Panc1 (cell line): ENCODE results near the gene GAS5.

ENCODE experiments used
- CTCF ChIP-seq: fragments of 450-650 bp; IDR thresholded peaks from 2 replicates; pipeline ENCODE4 v1.5.1; 2017; ENCODE audit warnings: mild to moderate bottlenecking
- POLR2AphosphoS5 ChIP-seq: IDR thresholded peaks from 2 replicates; pipeline ENCODE4 v1.6.1; 2012; ENCODE audit warnings: mild to moderate bottlenecking, low read depth, low read length, moderate library complexity
- REST ChIP-seq, 2 experiments: IDR thresholded peaks; 2 replicates each; pipeline ENCODE4 v1.6.1; 2011 to 2012; ENCODE audit warnings: low read depth in 2 of 2, control low read depth in 1 of 2, low read length in 1 of 2, mild to moderate bottlenecking in 1 of 2, moderate library complexity in 1 of 2; ENCODE audit not compliant: insufficient read depth in 1 of 2

- no peak for TF ChIP-seq CTCF
- TF ChIP-seq POLR2AphosphoS5: no peak
- no peak for TF ChIP-seq REST (IDR thresholded peaks at IDR 0.05; ENCODE audit: insufficient read depth in 1 of 2, low read depth in 2 of 2, low read length in 1 of 2)
These were observed 15.7 kb downstream of the GAS5 start for GRCh38 chr1:173852105-173852504.
